HG03575 (cell line): ENCODE data around the gene TMEM131L.
A peak's percentile ranks its signal among the peaks of the same experiment; 100 is the strongest.
"Not testable (repeated sequence)": the region's sequence is repeated elsewhere in the genome, so short reads cannot be mapped to it uniquely, and the experiment has no call there.

ENCODE experiments used
- ATAC-seq: cut with Tn5 transposase; IDR thresholded peaks from one replicate; pipeline ENCODE4 v1.9.1; 2021; ENCODE audit not compliant: unreplicated experiment, insufficient number of reproducible peaks, low FRiP score; ENCODE audit errors: extremely low read depth

The TMEM131L gene

GRCh38 chr4:153466081-153466948 is at the start of gene TMEM131L:
TSS of gene TMEM131L (plus strand) at chr4:153466360. CDS start at chr4:153466398, 38 bp downstream.
- ATAC-seq = no peak

GRCh38 chr4:153416456-153416855 is 49.7 kb upstream of the TMEM131L start:
- ATAC-seq = not testable (repeated sequence)

GRCh38 chr4:153418121-153418520 is 48.0 kb upstream of the TMEM131L start:
- no peak for ATAC-seq

GRCh38 chr4:153418558-153418957 is 47.6 kb upstream of the TMEM131L start:
- no peak for ATAC-seq

- no peak for ATAC-seq
Measured at GRCh38 chr4:153419029-153419428, 47.1 kb upstream of the TMEM131L start.

GRCh38 chr4:153419673-153420278 is 46.4 kb upstream of the TMEM131L start:
- no peak for ATAC-seq

- no peak for ATAC-seq
Measured at GRCh38 chr4:153420361-153420760, 45.8 kb upstream of the TMEM131L start.

GRCh38 chr4:153421941-153422340 is 44.2 kb upstream of the TMEM131L start:
- no peak for ATAC-seq

GRCh38 chr4:153426207-153426885 is 39.8 kb upstream of the TMEM131L start:
- ATAC-seq = peak; percentile 65

GRCh38 chr4:153427363-153428071 is 38.6 kb upstream of the TMEM131L start:
- no peak for ATAC-seq

- no peak for ATAC-seq
Measured at GRCh38 chr4:153428941-153429475, 37.2 kb upstream of the TMEM131L start.

- peak; percentile 80 for ATAC-seq
Measured at GRCh38 chr4:153432965-153433753, 33.0 kb upstream of the TMEM131L start.

- ATAC-seq = no peak
Measured at GRCh38 chr4:153433754-153434105, 32.4 kb upstream of the TMEM131L start.

GRCh38 chr4:153434190-153434589 is 32.0 kb upstream of the TMEM131L start:
- ATAC-seq = no peak

GRCh38 chr4:153438916-153439756 is 27.0 kb upstream of the TMEM131L start:
- peak; percentile 75 for ATAC-seq

GRCh38 chr4:153439831-153440230 is 26.3 kb upstream of the TMEM131L start:
- ATAC-seq = no peak

GRCh38 chr4:153440475-153440874 is 25.7 kb upstream of the TMEM131L start:
- ATAC-seq = no peak
